ENCODE measurements around the gene PLIN1. TPM values are rescaled to one million over a fixed set of nuclear protein-coding genes. Genes with fewer than 3 reads are reported as not detected.

PLIN1 gene
- polyA plus RNA-seq, 1 donor (not counting 4 experiments of a cell fraction or from before 2014, with no cell fraction given): 0.30 TPM

DNA sequence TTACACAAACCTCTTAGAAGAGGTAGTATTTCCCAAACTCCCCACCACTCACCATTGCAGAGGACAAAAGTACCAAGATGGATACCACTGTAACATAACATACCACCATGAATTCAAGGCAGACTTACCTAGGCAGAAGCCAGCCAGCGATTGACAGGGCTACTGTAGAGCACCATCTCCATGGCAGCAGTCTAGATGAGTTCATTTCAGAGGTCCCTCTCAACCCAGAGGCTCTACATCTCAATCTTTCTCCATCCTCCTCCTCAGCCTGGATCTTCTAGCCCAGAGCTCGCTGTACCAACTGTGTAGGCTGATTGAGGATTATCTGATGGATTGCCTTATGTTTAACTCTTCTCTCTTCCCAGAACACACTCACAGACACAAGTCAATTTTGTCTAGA lies 2.0 kb upstream of the PLIN1 start:
- no peaks in the 10 kb centered on the region for H3K9me1 ChIP-seq (ENCODE audit: control insufficient read depth, extremely low read depth, insufficient read depth, low read length)
- no peaks in the 10 kb centered on the region for H3K4me1 ChIP-seq (ENCODE audit: control insufficient read depth, extremely low read depth, insufficient read depth, low read length)
- H2AFZ ChIP-seq (ENCODE audit: control insufficient read depth, low read length): no peak overlapping the region
- H3K9ac ChIP-seq (ENCODE audit: control insufficient read depth, extremely low read depth, insufficient read depth, low read length): no peak overlapping the region
- H3K27ac ChIP-seq (ENCODE audit: control insufficient read depth, insufficient read depth, low read length): no peak overlapping the region
- H3K4me3 ChIP-seq (ENCODE audit: control insufficient read depth in 2 of 3, extremely low read depth in 1 of 3, insufficient read depth in 2 of 3, low read depth in 1 of 3, low read length in 3 of 3): no peak overlapping the region
- DNase-seq (ENCODE audit: low read depth, low spot score) (no peak), FAIRE-seq (no peak)
- no peaks in the 10 kb centered on the region for H3K79me2 ChIP-seq (ENCODE audit: control insufficient read depth, insufficient read depth, low read length)
- H3K4me2 ChIP-seq (ENCODE audit: control insufficient read depth, extremely low read depth, insufficient read depth, low read depth, low read length): no peak overlapping the region
- TF ChIP-seq, protein P1, sequence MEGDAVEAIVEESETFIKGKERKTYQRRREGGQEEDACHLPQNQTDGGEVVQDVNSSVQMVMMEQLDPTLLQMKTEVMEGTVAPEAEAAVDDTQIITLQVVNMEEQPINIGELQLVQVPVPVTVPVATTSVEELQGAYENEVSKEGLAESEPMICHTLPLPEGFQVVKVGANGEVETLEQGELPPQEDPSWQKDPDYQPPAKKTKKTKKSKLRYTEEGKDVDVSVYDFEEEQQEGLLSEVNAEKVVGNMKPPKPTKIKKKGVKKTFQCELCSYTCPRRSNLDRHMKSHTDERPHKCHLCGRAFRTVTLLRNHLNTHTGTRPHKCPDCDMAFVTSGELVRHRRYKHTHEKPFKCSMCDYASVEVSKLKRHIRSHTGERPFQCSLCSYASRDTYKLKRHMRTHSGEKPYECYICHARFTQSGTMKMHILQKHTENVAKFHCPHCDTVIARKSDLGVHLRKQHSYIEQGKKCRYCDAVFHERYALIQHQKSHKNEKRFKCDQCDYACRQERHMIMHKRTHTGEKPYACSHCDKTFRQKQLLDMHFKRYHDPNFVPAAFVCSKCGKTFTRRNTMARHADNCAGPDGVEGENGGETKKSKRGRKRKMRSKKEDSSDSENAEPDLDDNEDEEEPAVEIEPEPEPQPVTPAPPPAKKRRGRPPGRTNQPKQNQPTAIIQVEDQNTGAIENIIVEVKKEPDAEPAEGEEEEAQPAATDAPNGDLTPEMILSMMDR (optimal IDR thresholded peaks at IDR 0.05 in 1 of 3, IDR thresholded peaks at IDR 0.05 in 1 of 3, conservative IDR thresholded peaks at IDR 0.05 in 1 of 3; ENCODE audit: extremely low read depth in 1 of 3, insufficient read depth in 2 of 3, low read length in 3 of 3): no peak
- no peak for TF ChIP-seq EZH2 (IDR thresholded peaks at IDR 0.05; ENCODE audit: low read length)
- dilution Hi-C loops (cut with MboI; ENCODE audit: extremely low pct_ligation_motif_present, low sequenced_read_pairs): no loop called here
- H3K27me3 ChIP-seq (ENCODE audit: control insufficient read depth, extremely low read depth, insufficient read depth, low read length): no peaks in the 10 kb centered on the region
- H3K36me3 ChIP-seq (ENCODE audit: control insufficient read depth in 2 of 2, extremely low read depth in 1 of 2, insufficient read depth in 2 of 2, low read length in 2 of 2): no peaks in the 10 kb centered on the region
- no peaks in the 10 kb centered on the region for H3K9me3 ChIP-seq (ENCODE audit: control insufficient read depth, low read depth, low read length)
- H4K20me1 ChIP-seq (ENCODE audit: control insufficient read depth, extremely low read depth, insufficient read depth, low read length): no peaks in the 10 kb centered on the region

DNA sequence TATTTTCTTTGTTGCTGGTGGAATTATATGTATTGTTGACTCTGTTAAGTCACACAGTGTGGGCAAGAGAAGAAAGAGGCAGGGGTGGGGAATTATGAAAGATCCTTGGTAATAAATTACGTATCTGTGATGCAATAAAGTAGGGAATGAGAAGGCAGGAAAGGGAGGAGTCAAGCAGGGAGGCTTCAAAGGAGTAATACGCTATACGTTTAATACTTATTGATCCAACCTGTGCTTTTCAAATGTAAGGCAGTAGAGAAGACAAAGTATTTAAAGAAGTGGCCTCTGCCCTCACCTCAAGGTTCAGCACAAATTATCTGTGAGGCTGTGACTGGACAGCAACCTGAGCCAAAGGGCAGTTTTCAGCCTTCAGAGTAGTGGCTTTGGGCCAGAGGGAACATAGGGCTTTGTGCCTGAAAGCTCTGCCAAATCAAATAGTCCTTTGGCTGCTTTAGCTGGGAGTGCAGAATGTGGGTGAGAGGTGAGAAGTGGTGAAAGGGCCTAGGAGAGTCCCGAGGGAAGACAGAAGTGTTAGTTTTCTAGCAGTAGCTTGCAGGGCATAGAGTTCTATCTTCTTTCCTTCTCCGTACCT lies 1.2 kb upstream of the PLIN1 start:
- FAIRE-seq (no peak), DNase-seq (ENCODE audit: low read depth, low spot score) (no peak)
- TF ChIP-seq, protein P1 (optimal IDR thresholded peaks at IDR 0.05 in 1 of 3, IDR thresholded peaks at IDR 0.05 in 1 of 3, conservative IDR thresholded peaks at IDR 0.05 in 1 of 3; ENCODE audit: extremely low read depth in 1 of 3, insufficient read depth in 2 of 3, low read length in 3 of 3): no peak
- TF ChIP-seq EZH2 (IDR thresholded peaks at IDR 0.05; ENCODE audit: low read length): no peak
- no peak overlapping the region for H3K4me3 ChIP-seq (ENCODE audit: control insufficient read depth in 2 of 3, extremely low read depth in 1 of 3, insufficient read depth in 2 of 3, low read depth in 1 of 3, low read length in 3 of 3)
- no peaks in the 10 kb centered on the region for H3K9me1 ChIP-seq (ENCODE audit: control insufficient read depth, extremely low read depth, insufficient read depth, low read length)
- no peaks in the 10 kb centered on the region for H4K20me1 ChIP-seq (ENCODE audit: control insufficient read depth, extremely low read depth, insufficient read depth, low read length)
- H3K36me3 ChIP-seq (ENCODE audit: control insufficient read depth in 2 of 2, extremely low read depth in 1 of 2, insufficient read depth in 2 of 2, low read length in 2 of 2): no peaks in the 10 kb centered on the region
- H3K27ac ChIP-seq (ENCODE audit: control insufficient read depth, insufficient read depth, low read length): no peak overlapping the region
- H3K9ac ChIP-seq (ENCODE audit: control insufficient read depth, extremely low read depth, insufficient read depth, low read length): no peak overlapping the region
- no peak overlapping the region for H3K4me2 ChIP-seq (ENCODE audit: control insufficient read depth, extremely low read depth, insufficient read depth, low read depth, low read length)
- H3K27me3 ChIP-seq (ENCODE audit: control insufficient read depth, extremely low read depth, insufficient read depth, low read length): no peaks in the 10 kb centered on the region
- H2AFZ ChIP-seq (ENCODE audit: control insufficient read depth, low read length): no peak overlapping the region
- no peaks in the 10 kb centered on the region for H3K9me3 ChIP-seq (ENCODE audit: control insufficient read depth, low read depth, low read length)
- no peaks in the 10 kb centered on the region for H3K79me2 ChIP-seq (ENCODE audit: control insufficient read depth, insufficient read depth, low read length)
- dilution Hi-C loops (cut with MboI; ENCODE audit: extremely low pct_ligation_motif_present, low sequenced_read_pairs): no loop called here
- H3K4me1 ChIP-seq (ENCODE audit: control insufficient read depth, extremely low read depth, insufficient read depth, low read length): no peaks in the 10 kb centered on the region
